ENCODE results near the gene NAALADL2. TPM values are rescaled to one million over a fixed set of nuclear protein-coding genes. Genes with fewer than 3 reads are reported as not detected.

NAALADL2 gene
- total and polyA plus RNA-seq, 2 of the 4 experiments (the other 2 are of a cell fraction): 3.8 to 19.2 TPM

DNA sequence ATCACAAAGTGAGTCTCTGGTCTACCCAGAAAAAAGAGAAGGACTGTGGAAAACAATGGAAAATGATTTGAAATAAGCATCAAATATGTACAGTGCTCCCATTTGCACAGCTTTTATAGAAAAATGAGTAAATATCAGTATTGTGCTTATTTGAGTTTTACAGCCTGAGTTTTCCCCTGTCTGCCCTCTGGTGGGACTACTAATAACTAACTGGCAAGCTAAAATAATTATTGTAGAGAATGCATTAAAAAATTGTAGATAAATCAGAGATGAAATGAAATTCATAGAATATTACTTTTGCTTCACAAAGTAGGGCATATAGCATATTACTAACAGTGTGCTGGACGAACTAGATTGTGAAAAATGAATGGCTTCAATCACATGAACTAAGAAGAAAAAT lies 287.1 kb downstream of the NAALADL2 start:
- intact Hi-C loops (cut with micrococcal nuclease): loop anchor here (5.0 to 10.0 kb wide), 6 partner anchors 144 to 1286 kb away; partner anchors contain the start of gene NAALADL2
- CTCF ChIA-PET: interaction anchor here (0.7 to 1.0 kb wide), 2 partner anchors 11 to 705 kb away, joined by 3 read pairs; no protein-coding TSS in a partner anchor

More for the DNA sequence above, 287.1 kb downstream of the NAALADL2 start:
- H3K9me1 ChIP-seq (ENCODE audit: insufficient read depth, low read length): no peaks in the 10 kb centered on the region
- TF ChIP-seq CHD1 (IDR thresholded peaks at IDR 0.05; ENCODE audit: low read depth, low read length) (no peak), SMC3 (IDR thresholded peaks at IDR 0.05; ENCODE audit: low read depth, low read length) (peak; percentile 66), BHLHE40 (IDR thresholded peaks at IDR 0.05; ENCODE audit: low read depth, low read length) (no peak), CTCF (conservative IDR thresholded peaks at IDR 0.05; ENCODE audit: low read depth, low read length) (peak; percentile 58), NFE2L2 (IDR thresholded peaks at IDR 0.05; ENCODE audit: low read depth, low read length) (no peak), FOS (IDR thresholded peaks at IDR 0.05; ENCODE audit: low read depth, low read length) (no peak), RAD21 (IDR thresholded peaks at IDR 0.05; ENCODE audit: low read length) (peak; percentile 69), MAFK (IDR thresholded peaks at IDR 0.05; ENCODE audit: low read depth, low read length) (no peak), CEBPB (IDR thresholded peaks at IDR 0.05; ENCODE audit: low read depth, low read length) (no peak), RFX5 (IDR thresholded peaks at IDR 0.05; ENCODE audit: low read depth, low read length) (no peak), POLR2A (IDR thresholded peaks at IDR 0.05; ENCODE audit: low read depth, low read length) (no peak), MXI1 (IDR thresholded peaks at IDR 0.05; ENCODE audit: borderline replicate concordance, low read depth, low read length) (no peak), RCOR1 (IDR thresholded peaks at IDR 0.05; ENCODE audit: insufficient replicate concordance, low read length) (no peak), MAZ (IDR thresholded peaks at IDR 0.05; ENCODE audit: borderline replicate concordance, low read depth, low read length) (no peak)
- TF ChIP-seq, protein P1, sequence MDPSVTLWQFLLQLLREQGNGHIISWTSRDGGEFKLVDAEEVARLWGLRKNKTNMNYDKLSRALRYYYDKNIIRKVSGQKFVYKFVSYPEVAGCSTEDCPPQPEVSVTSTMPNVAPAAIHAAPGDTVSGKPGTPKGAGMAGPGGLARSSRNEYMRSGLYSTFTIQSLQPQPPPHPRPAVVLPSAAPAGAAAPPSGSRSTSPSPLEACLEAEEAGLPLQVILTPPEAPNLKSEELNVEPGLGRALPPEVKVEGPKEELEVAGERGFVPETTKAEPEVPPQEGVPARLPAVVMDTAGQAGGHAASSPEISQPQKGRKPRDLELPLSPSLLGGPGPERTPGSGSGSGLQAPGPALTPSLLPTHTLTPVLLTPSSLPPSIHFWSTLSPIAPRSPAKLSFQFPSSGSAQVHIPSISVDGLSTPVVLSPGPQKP (IDR thresholded peaks at IDR 0.05; ENCODE audit: borderline replicate concordance, low read depth, low read length): no peak
- TF ChIP-seq, protein P2, sequence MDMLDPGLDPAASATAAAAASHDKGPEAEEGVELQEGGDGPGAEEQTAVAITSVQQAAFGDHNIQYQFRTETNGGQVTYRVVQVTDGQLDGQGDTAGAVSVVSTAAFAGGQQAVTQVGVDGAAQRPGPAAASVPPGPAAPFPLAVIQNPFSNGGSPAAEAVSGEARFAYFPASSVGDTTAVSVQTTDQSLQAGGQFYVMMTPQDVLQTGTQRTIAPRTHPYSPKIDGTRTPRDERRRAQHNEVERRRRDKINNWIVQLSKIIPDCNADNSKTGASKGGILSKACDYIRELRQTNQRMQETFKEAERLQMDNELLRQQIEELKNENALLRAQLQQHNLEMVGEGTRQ (IDR thresholded peaks at IDR 0.05; ENCODE audit: low read depth, low read length): no peak
- peak overlapping the region; percentile 63; the same call in 1 of the 2 replicates for H2BK20ac ChIP-seq (ENCODE audit: low read depth, low read length)
- H3K14ac ChIP-seq (replicated peaks; ENCODE audit: low read depth, low read length): no peak overlapping the region
- H4K8ac ChIP-seq (ENCODE audit: low read depth in 2 of 2, low read length in 2 of 2): peak overlapping the region in 1 of 2 experiments; percentile 58; a peak in 1 of 4 replicates
- peak; percentile 62 for ATAC-seq (ENCODE audit: low read depth)
- no peak overlapping the region for H3K9ac ChIP-seq (ENCODE audit: low read depth, low read length)
- H3K36me3 ChIP-seq (ENCODE audit: control insufficient read depth, insufficient read depth, low read length): no peaks in the 10 kb centered on the region; the same call in 1 of the 2 replicates
- H2BK5ac ChIP-seq (ENCODE audit: low read depth, low read length, poor library complexity, severe bottlenecking): peak overlapping the region; percentile 61
- no peaks in the 10 kb centered on the region for H3K9me3 ChIP-seq (ENCODE audit: control insufficient read depth, insufficient read depth, low read length)
- no peak overlapping the region for H2AFZ ChIP-seq (replicated peaks; ENCODE audit: low read length, poor library complexity)
- no TSS peak for BruUV-seq (replicated peaks)
- H2AK9ac ChIP-seq (replicated peaks; ENCODE audit: low read depth, low read length, poor library complexity): no peak overlapping the region
- H2BK15ac ChIP-seq (ENCODE audit: low read depth, low read length): no peak overlapping the region
- dilution Hi-C loops (cut with HindIII; ENCODE audit: low sequenced_read_pairs, unreplicated experiment): no loop called here
- no peaks in the 10 kb centered on the region for H4K20me1 ChIP-seq (ENCODE audit: insufficient read depth, low read length)
- no peak overlapping the region for H3K4me3 ChIP-seq (ENCODE audit: insufficient read depth, low read depth, low read length)
- H3K4ac ChIP-seq (ENCODE audit: low read depth, low read length): no peak overlapping the region
- H3K56ac ChIP-seq (ENCODE audit: extremely low read depth, insufficient read depth, low read length): no peak overlapping the region
- DNase-seq: peak; percentile 56
- H2BK120ac ChIP-seq (ENCODE audit: low read depth, low read length): no peak overlapping the region
- no peak overlapping the region for H2AK5ac ChIP-seq (ENCODE audit: low read depth, low read length)
- POLR2A ChIA-PET (ENCODE audit: unreplicated experiment): no interaction called here
- WGBS, 2 experiments (ENCODE audit: extremely low coverage in 2 of 2, insufficient read length in 1 of 2): no CpG with 5 or more reads among the region's 1 CpG
- no peak overlapping the region for H3K27ac ChIP-seq (ENCODE audit: insufficient read depth, low read length)
- no peaks in the 10 kb centered on the region for H3K4me1 ChIP-seq (ENCODE audit: control insufficient read depth, insufficient read depth, low read length)
- no peak overlapping the region for H3K18ac ChIP-seq (ENCODE audit: low read depth, low read length)
- H3K27me3 ChIP-seq (ENCODE audit: control insufficient read depth, insufficient read depth, low read length): no peaks in the 10 kb centered on the region
- H3K4me2 ChIP-seq (ENCODE audit: low read depth, low read length): no peak overlapping the region
- in situ Hi-C loops (cut with MboI; ENCODE audit: low sequenced_read_pairs): no loop called here
- no peak overlapping the region for H4K91ac ChIP-seq (ENCODE audit: insufficient read depth, low read depth, low read length)
- no peak overlapping the region for H3K23ac ChIP-seq (ENCODE audit: low read depth, low read length)
- no peaks in the 10 kb centered on the region for H3K79me1 ChIP-seq (ENCODE audit: low read depth in 1 of 2, low read length in 2 of 2)
- H4K5ac ChIP-seq (ENCODE audit: low read depth, low read length): peak overlapping the region; percentile 38; the same call in 1 of the 2 replicates

Measured in IMR-90 (cell line).